Keratinocyte (primary cell): ENCODE measurements around the gene P2RX1. TPM values are rescaled to one million over a fixed set of nuclear protein-coding genes. Genes with fewer than 3 reads are reported as not detected.

Experiments used
- DNase-seq: peaks from one replicate; pipeline ENCODE4 v3.0.0-alpha.2; 2011; ENCODE audit warnings: low read depth, missing footprints, low spot score
- FAIRE-seq: peaks from 2 replicates; lab custom pipeline; 2011; peaks lifted over from hg19 to GRCh38; lab: Jason Lieb, UNC
- H2AFZ ChIP-seq: 2 replicates; pipeline ENCODE4 v1.6.0; 2012; ENCODE audit warnings: low read length, control low read depth, inconsistent platforms; ENCODE audit not compliant: control insufficient read depth
- H3K27ac ChIP-seq: 2 replicates; pipeline ENCODE4 v1.5.1; 2011; ENCODE audit warnings: low read length; ENCODE audit not compliant: control insufficient read depth, insufficient read depth
- H3K27me3 ChIP-seq: 3 replicates; pipeline ENCODE4 v1.6.0; 2011; ENCODE audit warnings: low read length; ENCODE audit not compliant: control insufficient read depth, insufficient read depth; ENCODE audit errors: extremely low read depth
- H3K36me3 ChIP-seq, 2 experiments: 2 replicates in 1 of 2; 3 replicates in 1 of 2; pipeline ENCODE4 v1.5.1; 2011; ENCODE audit warnings: low read length in 2 of 2, mild to moderate bottlenecking in 1 of 2; ENCODE audit not compliant: control insufficient read depth in 2 of 2, insufficient read depth in 2 of 2; ENCODE audit errors: extremely low read depth in 1 of 2
- H3K4me1 ChIP-seq: 3 replicates; pipeline ENCODE4 v1.5.1; 2011; ENCODE audit warnings: low read length; ENCODE audit not compliant: control insufficient read depth, insufficient read depth; ENCODE audit errors: extremely low read depth
- H3K4me2 ChIP-seq: 3 replicates; pipeline ENCODE4 v1.6.0; 2011; ENCODE audit warnings: low read depth, low read length; ENCODE audit not compliant: control insufficient read depth, insufficient read depth; ENCODE audit errors: extremely low read depth
- H3K4me3 ChIP-seq, 3 experiments: fragments of 200-600 bp in 1 of 3; sonication (generic) in 1 of 3; 2 replicates in 2 of 3; 3 replicates in 1 of 3; pipeline ENCODE4 v1.5.1; 2011 to 2016; ENCODE audit warnings: low read length in 3 of 3, mild to moderate bottlenecking in 3 of 3, control low read depth in 2 of 3, inconsistent platforms in 1 of 3, low read depth in 1 of 3, mixed read lengths in 1 of 3, mixed run types in 1 of 3, moderate library complexity in 1 of 3; ENCODE audit not compliant: control insufficient read depth in 2 of 3, insufficient read depth in 2 of 3; ENCODE audit errors: extremely low read depth in 1 of 3
- H3K79me2 ChIP-seq: 2 replicates; pipeline ENCODE4 v1.6.0; 2012; ENCODE audit warnings: low read length; ENCODE audit not compliant: control insufficient read depth, insufficient read depth
- H3K9ac ChIP-seq: 3 replicates; pipeline ENCODE4 v1.6.0; 2011; ENCODE audit warnings: low read length; ENCODE audit not compliant: control insufficient read depth, insufficient read depth; ENCODE audit errors: extremely low read depth
- H3K9me1 ChIP-seq: 3 replicates; pipeline ENCODE4 v1.6.0; 2011; ENCODE audit warnings: low read length; ENCODE audit not compliant: control insufficient read depth, insufficient read depth; ENCODE audit errors: extremely low read depth
- H3K9me3 ChIP-seq: 2 replicates; pipeline ENCODE4 v1.5.1; 2012; ENCODE audit warnings: low read depth, low read length; ENCODE audit not compliant: control insufficient read depth
- H4K20me1 ChIP-seq: 3 replicates; pipeline ENCODE4 v1.6.0; 2011; ENCODE audit warnings: low read length; ENCODE audit not compliant: control insufficient read depth, insufficient read depth; ENCODE audit errors: extremely low read depth
- EZH2 ChIP-seq: IDR thresholded peaks from one replicate; pipeline ENCODE4 v1.6.1; 2012; ENCODE audit warnings: inconsistent platforms, mild to moderate bottlenecking, low read length, moderate library complexity
- dilution Hi-C: fragments of 300-500 bp; cut with MboI; formaldehyde crosslinking; loops from one replicate; pipeline ENCODE4 v1.7.0; 2020; ENCODE audit warnings: low sequenced_read_pairs; ENCODE audit not compliant: extremely low pct_ligation_motif_present
- polyA plus RNA-seq, 5 experiments: library from polyadenylated mRNA; depleted of rRNA in 3 of 5; stranded (reverse) in 3 of 5; stranded (forward) in 1 of 5; unstranded in 1 of 5; fragments of >200 nt; gene quantifications; 1 replicate in 1 of 5; 2 replicates in 3 of 5; 3 replicates in 1 of 5; pipeline versions ENCODE4 v1.2.1 to v1.2.3, GENCODE V29; 2011 to 2012; ENCODE audit warnings: missing spikeins in 2 of 5, low read depth in 1 of 5, low replicate concordance in 1 of 5
- TF ChIP-seq, protein P1 (sequence below), 3 experiments: IDR thresholded peaks in 1 of 3; conservative IDR thresholded peaks in 1 of 3; optimal IDR thresholded peaks in 1 of 3; 2 replicates in 2 of 3; 3 replicates in 1 of 3; pipeline versions ENCODE3 to v1.5.1; 2011; ENCODE audit warnings: low read length in 3 of 3, mild to moderate bottlenecking in 3 of 3, moderate library complexity in 2 of 3, control low read depth in 1 of 3, inconsistent platforms in 1 of 3; ENCODE audit not compliant: insufficient read depth in 2 of 3; ENCODE audit errors: extremely low read depth in 1 of 3

Gene P2RX1
- polyA plus RNA-seq, 1 donor (not counting 4 experiments of a cell fraction or from before 2014, with no cell fraction given) = not detected

DNA sequence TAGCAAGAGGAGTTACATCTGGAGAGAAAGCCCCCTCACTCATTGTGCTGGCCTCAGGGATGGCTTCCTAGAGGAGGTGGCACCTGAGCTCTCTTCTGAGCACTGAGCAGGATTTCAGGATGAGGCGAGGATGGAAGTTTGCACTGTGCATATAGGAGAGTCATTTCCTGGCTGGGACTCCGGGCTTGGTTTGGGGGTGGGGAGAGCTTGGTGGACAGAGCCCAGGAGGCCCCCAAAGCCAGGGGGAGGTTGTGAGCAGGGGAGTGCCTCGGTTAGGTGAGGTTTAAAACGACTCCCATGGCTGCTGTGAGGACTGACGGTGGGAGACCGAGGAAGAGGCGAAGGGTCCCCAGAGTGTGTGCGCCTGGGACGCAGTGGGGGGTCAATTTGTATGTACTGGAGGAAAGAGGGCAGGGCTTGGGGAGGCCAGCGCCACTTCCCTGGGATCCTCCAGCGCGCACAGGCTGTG is 24.6 kb downstream of the P2RX1 start:
- H3K27ac ChIP-seq = no peak overlapping the region
- DNase-seq = no peak
- no peaks in the 10 kb centered on the region for H3K36me3 ChIP-seq

DNA sequence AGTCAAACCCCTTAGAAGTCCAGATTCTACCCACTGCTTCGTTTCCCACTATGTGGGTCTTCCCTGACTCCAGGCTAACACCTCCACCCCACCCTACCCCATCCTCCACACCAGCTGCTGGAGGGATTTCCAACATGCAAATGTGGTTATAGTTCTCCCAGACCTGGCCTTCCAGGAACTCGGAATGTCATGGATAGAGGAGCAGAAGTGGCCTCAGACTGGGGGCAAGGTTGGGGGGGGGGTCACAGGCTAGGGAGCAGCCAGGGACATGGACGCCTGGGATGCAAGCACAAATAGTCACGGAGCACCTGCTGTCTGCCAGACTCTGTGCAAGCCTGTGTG is 25.4 kb downstream of the P2RX1 start:
- H3K9ac ChIP-seq = no peak overlapping the region
- H3K36me3 ChIP-seq = no peaks in the 10 kb centered on the region
- no peak overlapping the region for H2AFZ ChIP-seq
- H3K4me3 ChIP-seq = no peak overlapping the region
- H3K9me3 ChIP-seq = no peaks in the 10 kb centered on the region
- TF ChIP-seq, protein P1, sequence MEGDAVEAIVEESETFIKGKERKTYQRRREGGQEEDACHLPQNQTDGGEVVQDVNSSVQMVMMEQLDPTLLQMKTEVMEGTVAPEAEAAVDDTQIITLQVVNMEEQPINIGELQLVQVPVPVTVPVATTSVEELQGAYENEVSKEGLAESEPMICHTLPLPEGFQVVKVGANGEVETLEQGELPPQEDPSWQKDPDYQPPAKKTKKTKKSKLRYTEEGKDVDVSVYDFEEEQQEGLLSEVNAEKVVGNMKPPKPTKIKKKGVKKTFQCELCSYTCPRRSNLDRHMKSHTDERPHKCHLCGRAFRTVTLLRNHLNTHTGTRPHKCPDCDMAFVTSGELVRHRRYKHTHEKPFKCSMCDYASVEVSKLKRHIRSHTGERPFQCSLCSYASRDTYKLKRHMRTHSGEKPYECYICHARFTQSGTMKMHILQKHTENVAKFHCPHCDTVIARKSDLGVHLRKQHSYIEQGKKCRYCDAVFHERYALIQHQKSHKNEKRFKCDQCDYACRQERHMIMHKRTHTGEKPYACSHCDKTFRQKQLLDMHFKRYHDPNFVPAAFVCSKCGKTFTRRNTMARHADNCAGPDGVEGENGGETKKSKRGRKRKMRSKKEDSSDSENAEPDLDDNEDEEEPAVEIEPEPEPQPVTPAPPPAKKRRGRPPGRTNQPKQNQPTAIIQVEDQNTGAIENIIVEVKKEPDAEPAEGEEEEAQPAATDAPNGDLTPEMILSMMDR (optimal IDR thresholded peaks at IDR 0.05 in 1 of 3, IDR thresholded peaks at IDR 0.05 in 1 of 3, conservative IDR thresholded peaks at IDR 0.05 in 1 of 3; ENCODE audit: extremely low read depth in 1 of 3, insufficient read depth in 2 of 3, low read length in 3 of 3) = no peak
- H3K4me1 ChIP-seq = peaks cover 53% of the 10 kb centered on the region
- FAIRE-seq = no peak
- no peak overlapping the region for H3K27ac ChIP-seq
- H3K27me3 ChIP-seq = no peaks in the 10 kb centered on the region
- H4K20me1 ChIP-seq = no peaks in the 10 kb centered on the region
- H3K9me1 ChIP-seq = no peaks in the 10 kb centered on the region
- no peak for DNase-seq
- H3K79me2 ChIP-seq = no peaks in the 10 kb centered on the region
- dilution Hi-C loops = no loop called here
- no peak overlapping the region for H3K4me2 ChIP-seq

More for the DNA sequence above, 24.6 kb downstream of the P2RX1 start:
- peak overlapping the region; percentile 70 for H3K4me2 ChIP-seq
- FAIRE-seq = no peak
- no peaks in the 10 kb centered on the region for H3K9me1 ChIP-seq
- H3K4me1 ChIP-seq = peaks cover 53% of the 10 kb centered on the region
- no peak overlapping the region for H2AFZ ChIP-seq
- H3K9ac ChIP-seq = peak overlapping the region; percentile 48
- H3K4me3 ChIP-seq = peak overlapping the region in 1 of 3 experiments; percentile 48
- no peak for TF ChIP-seq EZH2
- TF ChIP-seq, protein P1 (optimal IDR thresholded peaks at IDR 0.05 in 1 of 3, IDR thresholded peaks at IDR 0.05 in 1 of 3, conservative IDR thresholded peaks at IDR 0.05 in 1 of 3; ENCODE audit: extremely low read depth in 1 of 3, insufficient read depth in 2 of 3, low read length in 3 of 3) = no peak
- no peaks in the 10 kb centered on the region for H3K9me3 ChIP-seq
- no peaks in the 10 kb centered on the region for H3K27me3 ChIP-seq
- no peaks in the 10 kb centered on the region for H3K79me2 ChIP-seq
- dilution Hi-C loops = no loop called here
- no peaks in the 10 kb centered on the region for H4K20me1 ChIP-seq
